Breast epithelium (tissue), 4 donors: ENCODE measurements around the gene DCXR. TPM values are rescaled to one million over a fixed set of nuclear protein-coding genes. Genes with fewer than 3 reads are reported as not detected.

Experiments used
- DNase-seq, 2 donors: peaks; one replicate each; pipeline ENCODE4 v3.0.0-alpha.2; 2019; ENCODE audit warnings: low spot score in 2 of 2
- H3K27ac ChIP-seq, 2 donors: fragments of 200-600 bp; sonication (generic) in 1 of 2; one replicate each; pipeline ENCODE4 v1.5.1; 2016 to 2019; ENCODE audit warnings: mild to moderate bottlenecking in 1 of 2
- H3K27me3 ChIP-seq, 2 donors: fragments of 200-600 bp; sonication (generic) in 1 of 2; one replicate each; pipeline versions ENCODE4 v1.5.1 to v1.6.0; 2017 to 2019; ENCODE audit warnings: control low read depth in 1 of 2, mild to moderate bottlenecking in 1 of 2
- H3K36me3 ChIP-seq: fragments of 200-600 bp; one replicate; pipeline ENCODE4 v1.5.1; 2019
- H3K4me1 ChIP-seq, 2 donors: fragments of 200-600 bp; sonication (generic); one replicate each; pipeline ENCODE4 v1.5.1; 2016 to 2019; ENCODE audit warnings: control low read depth in 1 of 2
- H3K4me3 ChIP-seq, 3 donors: fragments of 200-600 bp; sonication (generic); 1 replicate in 2 of 3; 2 replicates in 1 of 3; pipeline ENCODE4 v1.5.1; 2016 to 2019; ENCODE audit warnings: mild to moderate bottlenecking in 3 of 3, moderate library complexity in 2 of 3
- H3K9me3 ChIP-seq, 2 donors: fragments of 200-600 bp; sonication (generic) in 1 of 2; one replicate each; pipeline ENCODE4 v1.5.1; 2016 to 2019; ENCODE audit warnings: control low read depth in 1 of 2
- CTCF ChIP-seq, 3 donors: fragments of 450-650 bp; IDR thresholded peaks; one replicate each; pipeline ENCODE4 v1.5.1; 2016 to 2017; ENCODE audit warnings: antibody characterized with exemption in 3 of 3, mild to moderate bottlenecking in 3 of 3, moderate library complexity in 3 of 3
- POLR2A ChIP-seq: fragments of 450-650 bp; IDR thresholded peaks from one replicate; pipeline ENCODE4 v1.6.1; 2016; ENCODE audit warnings: antibody characterized with exemption, mild to moderate bottlenecking, moderate library complexity
- POLR2AphosphoS5 ChIP-seq, 3 donors: sonication (generic); formaldehyde crosslinking; IDR thresholded peaks; one replicate each; pipeline ENCODE4 v1.6.1; 2017; ENCODE audit warnings: antibody characterized with exemption in 3 of 3
- intact Hi-C: fragments of 100-400 bp; cut with DNase I; formaldehyde crosslinking; loops from one replicate; pipeline ENCODE4 v1.15.1; 2023; ENCODE audit warnings: low total_unique reads
- total RNA-seq, 3 donors: library from RNA; depleted of rRNA; stranded (reverse); fragments of >200 nt; gene quantifications; one replicate each; pipeline ENCODE4 v1.1.0, GENCODE V29; 2016

The DCXR gene
- total RNA-seq, 3 donors from 2014 or later = 202 to 484 (median 228) TPM

DNA sequence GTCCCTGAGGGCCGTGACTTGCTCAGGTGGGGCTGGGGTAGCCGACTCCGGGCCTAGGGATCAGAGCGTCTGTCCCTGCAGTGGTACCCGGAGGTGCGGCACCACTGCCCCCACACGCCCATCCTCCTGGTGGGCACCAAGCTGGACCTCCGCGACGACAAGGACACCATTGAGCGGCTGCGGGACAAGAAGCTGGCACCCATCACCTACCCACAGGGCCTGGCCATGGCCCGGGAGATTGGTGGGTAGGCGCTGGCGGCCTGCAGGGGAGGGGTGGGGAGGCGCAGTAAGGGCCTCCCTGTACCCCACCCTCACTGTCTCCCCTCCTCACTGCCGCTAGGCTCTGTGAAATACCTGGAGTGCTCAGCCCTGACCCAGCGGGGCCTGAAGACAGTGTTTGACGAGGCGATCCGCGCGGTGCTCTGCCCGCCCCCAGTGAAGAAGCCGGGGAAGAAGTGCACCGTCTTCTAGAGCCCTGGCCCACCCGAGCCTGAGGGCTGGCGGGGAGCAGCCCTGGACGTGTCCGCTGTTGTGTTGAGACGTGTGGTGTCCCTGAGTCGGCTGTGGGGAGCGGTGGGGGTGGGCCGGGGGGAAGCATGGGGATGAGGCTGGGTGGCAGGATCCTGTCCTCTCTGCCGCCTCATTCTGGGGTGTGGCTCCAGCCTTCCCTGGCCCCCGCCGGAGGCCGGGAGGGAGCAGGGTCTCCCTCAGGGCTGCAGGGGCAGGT, 4.0 kb downstream of the DCXR start:
- DNase-seq = no peak
- Histone ChIP-seq H3K27ac (no peak overlapping the region), H3K36me3 (no peaks in the 10 kb centered on the region), H3K4me1 (peaks cover 12 to 15% of the 10 kb centered on the region in 2 donors), H3K4me3 (no peak overlapping the region), H3K27me3 (no peaks in the 10 kb centered on the region), H3K9me3 (no peaks in the 10 kb centered on the region)
- intact Hi-C loops = loop anchor here (5.0 to 10.0 kb wide), 2 partner anchors 51 to 119 kb away; no protein-coding TSS in a partner anchor
- TF ChIP-seq CTCF (IDR thresholded peaks at IDR 0.05) (no peak), POLR2AphosphoS5 (IDR thresholded peaks at IDR 0.05) (no peak), POLR2A (no peak)

GRCh38 chr17:82031885-82032627, 5.4 kb downstream of the DCXR start:
- Histone ChIP-seq H3K4me1 (peaks cover 11 to 12% of the 10 kb centered on the region in 2 donors), H3K27ac (peak overlapping the region; percentile 25 to 75), H3K36me3 (no peaks in the 10 kb centered on the region), H3K27me3 (no peaks in the 10 kb centered on the region), H3K4me3 (peak overlapping the region; percentile 14 to 90 (median 59)), H3K9me3 (no peaks in the 10 kb centered on the region)
- DNase-seq = no peak
- intact Hi-C loops = loop anchor here (5.0 to 10.0 kb wide), 2 partner anchors 53 to 120 kb away; no protein-coding TSS in a partner anchor
- TF ChIP-seq CTCF (IDR thresholded peaks at IDR 0.05) (no peak), POLR2AphosphoS5 (IDR thresholded peaks at IDR 0.05) (no peak), POLR2A (no peak)

DNA sequence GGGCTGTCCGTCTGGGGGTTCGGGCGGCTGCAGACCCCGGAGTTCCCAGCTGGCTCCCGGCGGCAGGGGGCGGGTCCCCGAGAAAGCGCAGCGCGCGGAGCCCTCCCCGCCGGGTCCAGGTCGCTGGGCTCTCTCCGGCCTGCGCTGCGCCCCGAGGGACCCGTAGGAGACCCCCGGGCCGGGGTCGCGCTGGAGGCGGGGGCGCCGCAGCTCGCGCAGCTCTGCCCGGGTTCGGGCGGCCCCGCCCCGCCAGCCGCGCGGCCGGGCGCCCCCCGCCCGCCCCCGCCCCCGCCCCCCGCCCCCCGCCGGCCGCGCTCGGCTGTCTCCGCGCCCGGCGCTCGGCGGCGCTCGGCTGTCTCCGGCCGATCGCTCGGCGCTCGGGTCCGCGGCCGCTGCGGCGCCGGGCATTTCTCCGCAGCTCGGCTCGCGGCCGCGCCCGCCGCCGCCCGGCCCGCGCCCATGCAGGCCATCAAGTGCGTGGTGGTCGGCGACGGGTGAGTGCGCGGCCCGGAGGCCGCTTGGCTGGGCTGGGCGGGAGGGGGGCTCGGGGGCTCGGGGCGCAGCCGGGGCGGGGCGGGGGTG, 6.1 kb downstream of the DCXR start, which contains the start of gene RAC3:
Gene RAC3, plus strand, starts transcription at position 376 of the 582 bp plus-strand sequence. Its CDS starts 84 bp downstream, at position 460.
- TF ChIP-seq POLR2AphosphoS5 (IDR thresholded peaks at IDR 0.05) = no peak
- no peak for TF ChIP-seq CTCF (IDR thresholded peaks at IDR 0.05)
- no peak for TF ChIP-seq POLR2A
- H3K27ac ChIP-seq = peak within 1 kb of the TSS; percentile 61 to 83
- intact Hi-C loops = loop anchor here (5.0 to 10.0 kb wide), 2 partner anchors 53 to 121 kb away; no protein-coding TSS in a partner anchor

DNA sequence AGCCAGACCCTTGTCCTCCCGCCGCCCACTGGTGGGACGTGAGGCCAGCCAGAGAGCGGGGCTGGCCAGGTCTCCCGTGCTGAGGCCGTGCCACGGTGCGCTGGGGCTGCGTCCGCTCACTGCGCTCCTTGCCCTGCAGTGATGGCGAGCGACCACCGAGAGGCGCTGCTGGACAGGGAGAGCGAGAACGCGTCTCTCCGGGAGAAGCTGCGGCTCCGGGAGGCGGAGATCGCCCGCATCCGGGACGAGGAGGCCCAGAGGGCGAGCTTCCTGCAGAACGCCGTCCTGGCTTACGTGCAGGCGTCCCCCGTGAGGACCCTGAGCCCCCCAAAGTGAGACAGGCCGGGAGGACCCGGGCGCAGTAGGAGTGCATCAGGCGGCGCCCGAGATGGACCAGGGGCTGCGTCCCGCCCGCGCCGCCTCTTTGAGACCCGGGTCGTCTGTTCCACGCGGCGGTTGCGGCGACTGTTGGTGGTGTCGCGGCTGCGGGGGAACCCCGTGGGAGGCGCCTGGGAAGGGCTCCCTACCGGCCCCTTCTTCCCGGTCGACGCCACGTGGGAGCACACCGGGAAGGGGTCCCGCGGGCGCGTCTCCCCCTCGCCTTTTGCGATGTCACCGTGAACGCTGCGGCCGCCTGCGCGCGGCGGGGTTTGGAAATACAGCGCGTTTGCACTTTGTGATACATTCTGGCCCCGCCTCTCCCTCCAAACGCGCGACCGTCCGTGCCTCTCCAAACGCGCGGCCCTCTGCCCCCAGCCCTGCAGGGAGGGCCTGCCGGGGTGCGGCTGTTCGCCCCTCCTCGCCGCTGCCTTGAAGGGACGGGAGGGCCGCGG, 6.8 kb downstream of the DCXR start:
- peak overlapping the region; percentile 30 to 90 (median 59) for H3K4me3 ChIP-seq
- TF ChIP-seq CTCF (IDR thresholded peaks at IDR 0.05) (peak; percentile 83 to 97 (median 97)), POLR2AphosphoS5 (IDR thresholded peaks at IDR 0.05) (peak in 2 of 3 donors; percentile 52 to 56), POLR2A (no peak)
- peak; percentile 78 to 89 for DNase-seq
- no peaks in the 10 kb centered on the region for H3K36me3 ChIP-seq
- peaks cover 4 to 5% of the 10 kb centered on the region in 2 donors for H3K4me1 ChIP-seq
- intact Hi-C loops = loop anchor here (5.0 to 10.0 kb wide), 2 partner anchors 54 to 122 kb away; no protein-coding TSS in a partner anchor
- H3K9me3 ChIP-seq = no peaks in the 10 kb centered on the region
- no peaks in the 10 kb centered on the region for H3K27me3 ChIP-seq
- H3K27ac ChIP-seq = peak overlapping the region; percentile 61 to 83

More for the DNA sequence above, 6.1 kb downstream of the DCXR start, which contains the start of gene RAC3:
- Histone ChIP-seq H3K36me3 (no peaks in the 10 kb centered on the region), H3K4me3 (peak within 1 kb of the TSS; percentile 30 to 90 (median 59)), H3K27me3 (no peaks in the 10 kb centered on the region), H3K9me3 (no peaks in the 10 kb centered on the region), H3K4me1 (peaks cover 5 to 7% of the 10 kb centered on the region in 2 donors)
- no peak for DNase-seq
